Endothelial cell of umbilical vein (primary cell): ENCODE data around the gene DGKI. TPM values are rescaled to one million over a fixed set of nuclear protein-coding genes. Genes with fewer than 3 reads are reported as not detected.
A peak's percentile ranks its signal among the peaks of the same experiment; 100 is the strongest.

Experiments used
- BruUV-seq: library from RNA; stranded (reverse); fragments of 400-500 nt; replicated peaks from 2 replicates; lab custom pipeline; 2021; lab: Mats Ljungman, UMichigan
- CTCF ChIA-PET: fragments of 300-600, 350-600 bp; sonication (Branson Sonifier 250); formaldehyde crosslinking; loops from one replicate; lab custom pipeline; 2021; ENCODE audit warnings: antibody characterized with exemption, inconsistent platforms; lab: Charles Lee
- POLR2A ChIA-PET: fragments of 300-600, 350-600 bp; sonication (Branson Sonifier 250); formaldehyde crosslinking; loops from one replicate; lab custom pipeline; 2021; ENCODE audit warnings: antibody characterized with exemption, inconsistent platforms; lab: Charles Lee
- DNase-seq: peaks from one replicate; pipeline ENCODE4 v3.0.0-alpha.2; 2011; ENCODE audit warnings: low read depth, low spot score
- FAIRE-seq: peaks from 2 replicates; lab custom pipeline; 2011; peaks lifted over from hg19 to GRCh38; lab: Jason Lieb, UNC
- H2AFZ ChIP-seq: 2 replicates; pipeline ENCODE4 v1.6.0; 2012; ENCODE audit warnings: low read depth, low read length, control low read depth, inconsistent platforms
- H3K27ac ChIP-seq: 2 replicates; pipeline ENCODE4 v1.5.1; 2011; ENCODE audit warnings: low read depth, mild to moderate bottlenecking, control low read depth, low read length, moderate library complexity; ENCODE audit not compliant: insufficient read depth
- H3K27me3 ChIP-seq, 2 experiments: 2 replicates each; pipeline versions ENCODE4 v1.6.0 to v1.6.1; 2011; ENCODE audit warnings: low read length in 2 of 2, mixed read lengths in 1 of 2; ENCODE audit not compliant: control insufficient read depth in 2 of 2, insufficient read depth in 2 of 2
- H3K36me3 ChIP-seq, 2 experiments: 2 replicates in 1 of 2; 3 replicates in 1 of 2; pipeline ENCODE4 v1.5.1; 2011; ENCODE audit warnings: low read length in 2 of 2, mild to moderate bottlenecking in 1 of 2, moderate library complexity in 1 of 2; ENCODE audit not compliant: control insufficient read depth in 2 of 2, insufficient read depth in 2 of 2; ENCODE audit errors: extremely low read depth in 1 of 2
- H3K4me1 ChIP-seq: 3 replicates; pipeline ENCODE4 v1.5.1; 2011; ENCODE audit warnings: mild to moderate bottlenecking, low read length; ENCODE audit not compliant: control insufficient read depth, insufficient read depth; ENCODE audit errors: extremely low read depth
- H3K4me2 ChIP-seq: 2 replicates; pipeline ENCODE4 v1.6.1; 2011; ENCODE audit warnings: low read length, control low read depth, mixed read lengths; ENCODE audit not compliant: insufficient read depth
- H3K4me3 ChIP-seq, 3 experiments: fragments of 200-600 bp in 1 of 3; sonication (generic), shearing (Covaris generic) in 1 of 3; replicated peaks in 1 of 3; 2 replicates each; pipeline ENCODE4 v1.5.1; 2011 to 2016; ENCODE audit warnings: control low read depth in 3 of 3, low read length in 3 of 3, mild to moderate bottlenecking in 2 of 3, inconsistent platforms in 1 of 3, low read depth in 1 of 3, moderate library complexity in 1 of 3; ENCODE audit not compliant: insufficient read depth in 1 of 3
- H3K79me2 ChIP-seq: 2 replicates; pipeline ENCODE4 v1.6.0; 2012; ENCODE audit warnings: low read length, inconsistent platforms; ENCODE audit not compliant: control insufficient read depth, insufficient read depth
- H3K9ac ChIP-seq: replicated peaks from 2 replicates; pipeline ENCODE3; 2011; ENCODE audit warnings: low read length, control low read depth; ENCODE audit not compliant: insufficient read depth; ENCODE audit errors: extremely low read depth
- H3K9me1 ChIP-seq: replicated peaks from 3 replicates; pipeline ENCODE4 v1.6.0; 2011; ENCODE audit warnings: mild to moderate bottlenecking, low read length; ENCODE audit not compliant: control insufficient read depth, insufficient read depth; ENCODE audit errors: extremely low read depth
- H3K9me3 ChIP-seq: replicated peaks from 2 replicates; pipeline ENCODE4 v1.5.1; 2012; ENCODE audit warnings: low read length, inconsistent platforms; ENCODE audit not compliant: control insufficient read depth, insufficient read depth
- H4K20me1 ChIP-seq: replicated peaks from 2 replicates; pipeline ENCODE3; 2011; ENCODE audit warnings: mild to moderate bottlenecking, low read length; ENCODE audit not compliant: control insufficient read depth, insufficient read depth; ENCODE audit errors: extremely low read depth
- CTCF ChIP-seq, 2 donors: IDR thresholded peaks; 1 replicate in 1 of 2; 2 replicates in 1 of 2; pipeline ENCODE4 v1.5.1; 2011; ENCODE audit warnings: low read length in 2 of 2, mild to moderate bottlenecking in 2 of 2, moderate library complexity in 2 of 2, control low read depth in 1 of 2, inconsistent platforms in 1 of 2, low read depth in 1 of 2; ENCODE audit not compliant: insufficient read depth in 1 of 2; ENCODE audit errors: extremely low read depth in 1 of 2
- EZH2 ChIP-seq: IDR thresholded peaks from 2 replicates; pipeline ENCODE4 v1.6.1; 2012; ENCODE audit warnings: borderline replicate concordance, low read depth, mild to moderate bottlenecking, moderate library complexity, low read length, inconsistent platforms; ENCODE audit not compliant: severe bottlenecking
- FOS ChIP-seq: IDR thresholded peaks from 2 replicates; pipeline ENCODE4 v1.6.1; 2011; ENCODE audit warnings: mild to moderate bottlenecking, low read length, moderate library complexity, borderline replicate concordance; ENCODE audit not compliant: insufficient read depth
- GATA2 ChIP-seq: IDR thresholded peaks from 2 replicates; pipeline ENCODE4 v1.7.0; 2011; ENCODE audit warnings: low read depth, mild to moderate bottlenecking, moderate library complexity, mixed read lengths, low read length; ENCODE audit not compliant: insufficient read length, insufficient read depth
- JUN ChIP-seq: IDR thresholded peaks from 2 replicates; pipeline ENCODE4 v1.6.1; 2011; ENCODE audit warnings: borderline replicate concordance, low read depth; ENCODE audit not compliant: insufficient read length, insufficient read depth
- MAX ChIP-seq: IDR thresholded peaks from 2 replicates; pipeline ENCODE4 v1.6.1; 2011; ENCODE audit not compliant: insufficient read depth, insufficient read length
- MYC ChIP-seq: IDR thresholded peaks from one replicate; pipeline ENCODE4 v1.6.1; 2011; ENCODE audit warnings: mild to moderate bottlenecking, low read depth, low read length
- POLR2A ChIP-seq: IDR thresholded peaks from 2 replicates; pipeline ENCODE4 v1.6.1; 2012; ENCODE audit warnings: low read depth, mild to moderate bottlenecking, control low read depth, low read length
- POLR2AphosphoS5 ChIP-seq: IDR thresholded peaks from 2 replicates; pipeline ENCODE4 v1.6.1; 2012; ENCODE audit warnings: low read depth, mild to moderate bottlenecking, control low read depth, low read length, moderate library complexity; ENCODE audit not compliant: insufficient read depth
- dilution Hi-C: fragments of 300-500 bp; cut with MboI; formaldehyde crosslinking; loops from one replicate; pipeline ENCODE4 v1.15.0; 2019; ENCODE audit warnings: low sequenced_read_pairs; ENCODE audit not compliant: extremely low pct_ligation_motif_present
- intact Hi-C: fragments of 100-400 bp; cut with micrococcal nuclease; formaldehyde crosslinking; loops from one replicate; pipeline ENCODE4 v1.10.0; 2022
- polyA plus RNA-seq, 4 experiments: library from polyadenylated mRNA; depleted of rRNA in 3 of 4; stranded (reverse) in 3 of 4; unstranded in 1 of 4; fragments of >200 nt; gene quantifications; 2 replicates each; pipeline versions ENCODE4 v1.2.1 to v1.2.3, GENCODE V29; 2011 to 2012; ENCODE audit warnings: missing spikeins in 1 of 4
- total RNA-seq: library from RNA; stranded (reverse); gene quantifications from 2 replicates; pipeline ENCODE4 v1.2.3, GENCODE V29; 2021

Gene DGKI
- total and polyA plus RNA-seq, 2 donors (not counting 3 experiments of a cell fraction or from before 2014, with no cell fraction given) = 0.11 to 0.51 TPM

GRCh38 chr7:137835486-137836112 is 11.2 kb downstream of the DGKI start:
- intact Hi-C loops (no loop called here), dilution Hi-C loops (no loop called here)
- Histone ChIP-seq H3K9ac (no peak overlapping the region), H3K9me3 (no peaks in the 10 kb centered on the region), H4K20me1 (no peaks in the 10 kb centered on the region), H3K9me1 (no peaks in the 10 kb centered on the region), H3K27me3 (no peaks in the 10 kb centered on the region), H3K4me1 (no peaks in the 10 kb centered on the region), H3K4me3 (no peak overlapping the region), H3K79me2 (no peaks in the 10 kb centered on the region), H2AFZ (no peak overlapping the region), H3K36me3 (no peaks in the 10 kb centered on the region), H3K27ac (no peak overlapping the region), H3K4me2 (no peak overlapping the region)
- BruUV-seq = no TSS peak
- no peak for TF ChIP-seq MYC
- TF ChIP-seq JUN = peak; percentile 18
- DNase-seq (no peak), FAIRE-seq (no peak)
- ChIA-PET CTCF (interaction anchor here (1.0 kb wide), 1 partner anchor 12 kb away, joined by 5 read pairs; no protein-coding TSS in a partner anchor), POLR2A (no interaction called here)

- CTCF ChIA-PET = interaction anchor here (0.6 to 1.0 kb wide), 2 partner anchors 11 to 12 kb away, joined by 3 to 5 read pairs; partner anchors contain the start of gene DGKI
- no peak overlapping the region for H3K4me3 ChIP-seq
- no peak for FAIRE-seq
- no peaks in the 10 kb centered on the region for H3K4me1 ChIP-seq
- no peaks in the 10 kb centered on the region for H3K79me2 ChIP-seq
- intact Hi-C loops (no loop called here), dilution Hi-C loops (no loop called here)
- no peaks in the 10 kb centered on the region for H3K27me3 ChIP-seq
- no peak overlapping the region for H3K4me2 ChIP-seq
- TF ChIP-seq POLR2AphosphoS5 (no peak), JUN (no peak), MYC (no peak), POLR2A (no peak), CTCF (IDR thresholded peaks at IDR 0.05; ENCODE audit: extremely low read depth in 1 of 2, insufficient read depth in 1 of 2, low read depth in 1 of 2, low read length in 2 of 2) (no peak), GATA2 (no peak), EZH2 (no peak), MAX (no peak), FOS (no peak)
- no peaks in the 10 kb centered on the region for H3K36me3 ChIP-seq
- no TSS peak for BruUV-seq
- H4K20me1 ChIP-seq = no peaks in the 10 kb centered on the region
- no peak overlapping the region for H3K27ac ChIP-seq
- no peak for DNase-seq
- H3K9me3 ChIP-seq = no peaks in the 10 kb centered on the region
- H2AFZ ChIP-seq = no peak overlapping the region
- no peak overlapping the region for H3K9ac ChIP-seq
- H3K9me1 ChIP-seq = no peaks in the 10 kb centered on the region
- POLR2A ChIA-PET = no interaction called here
These were observed 12.2 kb downstream of the DGKI start for GRCh38 chr7:137834552-137834951.
